ENCODE results near the gene SETD5.

Gene SETD5

DNA sequence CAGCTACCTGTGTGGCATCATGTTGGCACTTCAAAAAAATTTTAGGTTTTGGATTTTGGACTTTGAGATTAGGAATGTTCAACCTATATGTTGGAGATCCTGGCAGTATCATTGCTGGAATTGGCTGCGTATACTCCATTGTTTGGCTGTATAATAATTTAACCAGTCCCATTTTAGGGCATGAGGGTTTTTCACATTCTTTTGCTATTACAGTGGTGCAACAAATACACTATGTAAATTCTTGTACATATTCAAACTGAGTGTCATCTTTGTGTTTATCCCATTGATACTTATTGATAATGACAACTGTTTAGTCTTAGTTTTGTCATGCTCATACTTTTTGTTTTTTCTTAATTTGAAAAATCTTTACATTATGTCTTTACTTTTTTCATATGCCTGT is 27.9 kb upstream of the SETD5 start:
- Histone ChIP-seq H3K4me2 (no peak overlapping the region), H3K27me3 (no peaks in the 10 kb centered on the region), H3K27ac (no peak overlapping the region), H3K36me3 (peaks cover 94% of the 10 kb centered on the region), H4K20me1 (peaks cover 19% of the 10 kb centered on the region; the same call in 1 of the 2 replicates), H3K4me1 (peaks cover 19% of the 10 kb centered on the region), H3K9me3 (no peaks in the 10 kb centered on the region), H3K9ac (no peak overlapping the region), H3K4me3 (no peak overlapping the region)
- TF ChIP-seq Cebpa-rat (IDR thresholded peaks at IDR 0.05) = no peak

DNA sequence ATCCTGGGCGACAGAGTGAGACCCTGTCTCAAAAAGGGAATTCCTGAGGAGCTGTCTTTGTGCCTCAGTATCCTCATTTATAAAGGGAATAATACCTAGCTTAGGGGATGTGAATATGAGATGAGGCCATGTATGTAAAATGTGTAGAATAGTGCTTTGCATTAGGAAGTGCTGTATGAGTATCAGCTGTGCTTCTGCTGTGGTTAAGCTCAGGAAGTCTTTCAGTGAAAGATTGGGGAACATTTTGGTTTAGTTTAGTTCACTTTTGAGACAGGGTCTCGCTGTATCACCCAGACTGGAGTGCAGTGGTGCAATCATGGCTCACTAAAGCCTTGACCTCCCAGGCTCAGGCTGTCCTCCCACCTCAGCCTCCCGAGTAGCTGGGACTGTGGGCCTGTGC is 23.9 kb upstream of the SETD5 start:
- Histone ChIP-seq H3K4me2 (peak overlapping the region; percentile 35), H4K20me1 (peaks cover 30% of the 10 kb centered on the region; the same call in 1 of the 2 replicates), H3K36me3 (peaks cover 96% of the 10 kb centered on the region), H3K4me1 (peaks cover 13% of the 10 kb centered on the region), H3K27me3 (no peaks in the 10 kb centered on the region), H3K27ac (no peak overlapping the region), H3K9me3 (no peaks in the 10 kb centered on the region), H3K9ac (no peak overlapping the region), H3K4me3 (no peak overlapping the region)
- TF ChIP-seq Cebpa-rat (IDR thresholded peaks at IDR 0.05) = no peak

DNA sequence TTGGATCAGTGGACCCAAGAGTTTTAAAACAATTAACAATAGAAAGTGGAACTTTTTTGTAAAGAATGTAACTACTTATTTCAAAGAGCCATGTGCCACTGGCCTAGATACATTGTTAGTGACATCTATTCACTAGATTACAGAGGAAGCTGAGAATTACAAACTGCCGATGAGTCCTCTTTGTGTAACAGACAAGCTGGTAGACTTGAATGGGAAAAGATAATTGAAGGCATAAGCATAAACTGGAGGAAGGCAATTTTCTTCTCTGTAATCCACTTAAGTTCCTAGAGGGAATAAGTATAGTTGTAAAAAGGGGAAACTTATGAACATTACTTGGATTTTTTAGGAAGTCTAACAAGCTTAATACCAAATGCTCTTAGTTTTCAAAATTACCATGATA is 19.4 kb upstream of the SETD5 start:
- Histone ChIP-seq H3K36me3 (peaks cover 87% of the 10 kb centered on the region), H4K20me1 (peaks cover 32% of the 10 kb centered on the region; the same call in 1 of the 2 replicates), H3K4me3 (no peak overlapping the region), H3K4me1 (peaks cover 9% of the 10 kb centered on the region), H3K27me3 (no peaks in the 10 kb centered on the region), H3K9ac (no peak overlapping the region), H3K9me3 (no peaks in the 10 kb centered on the region), H3K4me2 (no peak overlapping the region), H3K27ac (no peak overlapping the region)
- no peak for TF ChIP-seq Cebpa-rat (IDR thresholded peaks at IDR 0.05)

DNA sequence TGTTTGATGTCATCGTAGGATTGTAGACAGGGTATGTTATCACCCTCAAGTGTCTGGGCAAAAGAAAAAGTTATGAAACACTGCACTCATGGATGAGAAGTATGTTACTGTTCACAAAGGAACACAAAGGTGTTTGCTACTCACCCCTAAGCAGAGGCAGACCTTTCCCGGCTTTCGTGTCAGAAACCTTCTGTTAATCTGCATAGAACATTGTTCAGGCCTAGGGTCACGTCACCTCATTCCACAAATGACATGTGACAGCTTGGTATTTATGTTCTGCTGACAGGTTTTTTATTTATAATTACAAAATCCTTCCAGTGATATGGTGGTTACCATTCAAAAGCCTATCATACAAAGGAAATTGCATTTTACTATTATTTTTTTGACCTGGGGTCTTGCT is 18.1 kb upstream of the SETD5 start:
- no peak overlapping the region for H3K27ac ChIP-seq
- 0 out of 2 replicates have a peak, but pooled peaks cover 18% of the 10 kb centered on the region for H4K20me1 ChIP-seq

DNA sequence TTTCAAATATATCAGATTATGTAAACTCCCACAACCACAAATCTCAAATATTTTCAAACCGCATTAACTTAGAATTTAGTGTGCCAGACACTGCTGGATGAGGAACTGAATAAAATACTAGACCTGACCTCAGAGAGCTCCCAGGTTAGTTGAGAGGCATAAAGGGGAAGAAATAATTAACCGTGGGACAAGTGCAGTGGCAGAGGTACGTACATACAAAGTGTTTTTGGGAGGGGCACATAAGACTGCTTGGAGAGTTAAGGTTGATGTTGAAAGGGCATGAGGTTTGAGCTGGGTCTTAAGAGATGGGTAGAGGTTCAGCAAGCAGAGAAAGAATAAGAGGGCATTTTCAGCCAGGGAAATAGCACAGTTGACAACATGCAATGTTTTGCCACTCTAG is 17.4 kb upstream of the SETD5 start:
- no peak overlapping the region for H3K27ac ChIP-seq
- no peak overlapping the region for H3K4me2 ChIP-seq
- H3K9me3 ChIP-seq = no peaks in the 10 kb centered on the region
- no peak overlapping the region for H3K4me3 ChIP-seq
- H3K9ac ChIP-seq = no peak overlapping the region
- 0 out of 2 replicates have a peak, but pooled peaks cover 21% of the 10 kb centered on the region for H4K20me1 ChIP-seq
- H3K4me1 ChIP-seq = no peaks in the 10 kb centered on the region
- no peak for TF ChIP-seq Cebpa-rat (IDR thresholded peaks at IDR 0.05)
- H3K27me3 ChIP-seq = no peaks in the 10 kb centered on the region
- peaks cover 87% of the 10 kb centered on the region for H3K36me3 ChIP-seq

More for the DNA sequence above, 18.1 kb upstream of the SETD5 start:
- Histone ChIP-seq H3K27me3 (no peaks in the 10 kb centered on the region), H3K36me3 (peaks cover 87% of the 10 kb centered on the region), H3K9me3 (no peaks in the 10 kb centered on the region), H3K9ac (peak overlapping the region; percentile 28; the same call in 1 of the 2 replicates), H3K4me1 (no peaks in the 10 kb centered on the region), H3K4me2 (no peak overlapping the region), H3K4me3 (no peak overlapping the region)
- TF ChIP-seq Cebpa-rat (IDR thresholded peaks at IDR 0.05) = no peak

- TF ChIP-seq Cebpa-rat (IDR thresholded peaks at IDR 0.05) = no peak
- no peak overlapping the region for H3K9ac ChIP-seq
- no peak overlapping the region for H3K4me3 ChIP-seq
- peaks cover 43% of the 10 kb centered on the region for H4K20me1 ChIP-seq
- no peak overlapping the region for H3K27ac ChIP-seq
- H3K4me2 ChIP-seq = no peak overlapping the region
- no peaks in the 10 kb centered on the region for H3K4me1 ChIP-seq
- H3K9me3 ChIP-seq = no peaks in the 10 kb centered on the region
- peaks cover 87% of the 10 kb centered on the region for H3K36me3 ChIP-seq
- no peaks in the 10 kb centered on the region for H3K27me3 ChIP-seq
These were observed 13.1 kb upstream of the SETD5 start for GRCh38 chr3:9384141-9384828.

DNA sequence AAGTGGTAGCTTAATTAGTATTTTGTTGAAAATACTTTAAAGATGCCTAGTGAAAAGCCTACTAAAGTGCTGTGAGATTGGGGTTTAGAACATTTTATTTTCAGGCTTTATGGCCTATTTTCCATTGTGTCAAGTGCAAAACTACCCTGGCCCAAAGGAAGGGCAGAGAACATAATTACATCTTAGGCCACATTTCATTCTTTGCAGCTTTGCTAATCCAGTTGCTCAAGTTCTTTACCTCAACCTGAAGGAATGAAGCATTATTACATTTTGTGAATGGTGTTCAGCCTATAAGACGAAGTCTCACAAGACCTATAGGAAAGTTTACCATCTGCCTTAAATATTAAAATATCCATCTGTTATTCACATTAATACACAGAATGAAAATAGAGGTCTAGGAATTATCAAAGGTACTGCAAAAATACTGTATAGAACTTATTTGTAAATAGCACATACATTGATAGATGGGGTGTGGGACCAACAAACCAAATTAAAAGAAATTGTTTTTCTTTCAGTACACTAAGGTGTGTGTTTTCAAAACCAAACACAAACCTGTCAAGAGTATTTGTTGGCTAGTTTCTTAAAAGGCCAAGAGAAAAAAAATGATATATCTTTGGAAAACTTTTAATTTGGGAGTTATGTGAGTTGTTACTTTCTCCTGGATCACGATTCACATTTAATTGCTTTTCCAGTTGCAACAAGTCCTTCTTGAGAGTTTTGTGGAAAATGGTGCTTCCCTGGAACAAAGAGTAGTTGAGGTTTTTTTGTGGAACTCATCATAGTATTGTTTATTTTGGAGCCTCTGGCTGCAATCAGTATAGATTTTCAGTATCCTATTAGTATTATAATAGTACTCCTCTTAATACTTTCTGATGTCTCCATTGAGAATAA is 12.0 kb upstream of the SETD5 start:
- peaks cover 54% of the 10 kb centered on the region for H4K20me1 ChIP-seq
- no peaks in the 10 kb centered on the region for H3K9me3 ChIP-seq
- H3K4me3 ChIP-seq = no peak overlapping the region
- no peaks in the 10 kb centered on the region for H3K27me3 ChIP-seq
- H3K9ac ChIP-seq = no peak overlapping the region
- H3K4me2 ChIP-seq = no peak overlapping the region
- TF ChIP-seq Cebpa-rat (IDR thresholded peaks at IDR 0.05) = no peak
- peaks cover 85% of the 10 kb centered on the region for H3K36me3 ChIP-seq
- no peak overlapping the region for H3K27ac ChIP-seq
- H3K4me1 ChIP-seq = no peaks in the 10 kb centered on the region

DNA sequence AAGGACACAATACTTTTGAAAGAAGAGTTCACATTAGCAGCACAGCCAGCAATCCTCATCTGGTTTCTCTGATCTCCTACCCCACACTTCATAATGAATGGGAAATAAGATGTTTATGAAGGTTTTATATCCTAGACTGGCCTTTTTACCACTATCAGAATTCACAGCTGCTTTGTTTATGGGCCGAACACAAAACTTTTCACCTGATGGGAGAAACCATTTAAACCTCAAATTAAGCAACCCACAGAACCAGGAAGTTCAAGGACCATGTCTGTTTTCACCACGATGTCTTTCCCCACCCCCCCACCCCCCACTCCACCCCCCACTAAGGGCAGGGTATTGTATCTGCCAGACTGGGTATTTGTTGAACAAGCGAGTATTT is 11.3 kb upstream of the SETD5 start:
- H4K20me1 ChIP-seq = peaks cover 57% of the 10 kb centered on the region

GRCh38 chr3:9386501-9387321 is 10.7 kb upstream of the SETD5 start:
- Histone ChIP-seq H4K20me1 (peaks cover 63% of the 10 kb centered on the region), H3K9me3 (no peaks in the 10 kb centered on the region), H3K9ac (no peak overlapping the region), H3K4me1 (no peaks in the 10 kb centered on the region), H3K36me3 (peaks cover 90% of the 10 kb centered on the region), H3K4me3 (no peak overlapping the region), H3K27ac (no peak overlapping the region), H3K27me3 (no peaks in the 10 kb centered on the region), H3K4me2 (no peak overlapping the region)
- TF ChIP-seq Cebpa-rat (IDR thresholded peaks at IDR 0.05) = no peak

More for the DNA sequence above, 11.3 kb upstream of the SETD5 start:
- Histone ChIP-seq H3K9ac (no peak overlapping the region), H3K27me3 (no peaks in the 10 kb centered on the region), H3K4me2 (no peak overlapping the region), H3K27ac (no peak overlapping the region), H3K4me3 (no peak overlapping the region), H3K36me3 (peaks cover 87% of the 10 kb centered on the region), H3K4me1 (no peaks in the 10 kb centered on the region), H3K9me3 (no peaks in the 10 kb centered on the region)
- TF ChIP-seq Cebpa-rat (IDR thresholded peaks at IDR 0.05) = no peak
